ENCODE results near the gene FIS1.

FIS1 gene

GRCh38 chr7:101220295-101220694 lies 24.6 kb downstream of the FIS1 start (continued):
- TF ChIP-seq TSHZ2 (CRISPR knock-in tag; IDR thresholded peaks at IDR 0.05) (no peak), SNAI2 (CRISPR knock-in tag; IDR thresholded peaks at IDR 0.05) (no peak), ESRRG (CRISPR knock-in tag; IDR thresholded peaks at IDR 0.05) (no peak), ZC3H10 (CRISPR knock-in tag; IDR thresholded peaks at IDR 0.05) (no peak), ISL1 (CRISPR knock-in tag; IDR thresholded peaks at IDR 0.05) (no peak), ZNF70 (CRISPR knock-in tag; IDR thresholded peaks at IDR 0.05) (no peak)

- TF ChIP-seq RARB (CRISPR knock-in tag; IDR thresholded peaks at IDR 0.05): no peak
- no peak for TF ChIP-seq ZFP3 (CRISPR knock-in tag; IDR thresholded peaks at IDR 0.05)
- TF ChIP-seq GLIS3 (CRISPR knock-in tag; IDR thresholded peaks at IDR 0.05): no peak
- no peak for TF ChIP-seq CSDC2 (CRISPR knock-in tag; IDR thresholded peaks at IDR 0.05)
- TF ChIP-seq ZC3H10 (CRISPR knock-in tag; IDR thresholded peaks at IDR 0.05): no peak
- TF ChIP-seq ESRRG (CRISPR knock-in tag; IDR thresholded peaks at IDR 0.05): no peak
- TF ChIP-seq PPARA (CRISPR knock-in tag; IDR thresholded peaks at IDR 0.05; ENCODE audit: borderline replicate concordance): no peak
- TF ChIP-seq POU6F1 (CRISPR knock-in tag; IDR thresholded peaks at IDR 0.05; ENCODE audit: borderline replicate concordance, low read depth): no peak
- no peak for TF ChIP-seq ZNF70 (CRISPR knock-in tag; IDR thresholded peaks at IDR 0.05)
- TF ChIP-seq ARNTL (CRISPR knock-in tag; IDR thresholded peaks at IDR 0.05; ENCODE audit: borderline replicate concordance, low read depth): no peak
- TF ChIP-seq BACH2 (CRISPR knock-in tag; IDR thresholded peaks at IDR 0.05; ENCODE audit: borderline replicate concordance): no peak
- TF ChIP-seq TCF4 (CRISPR knock-in tag; IDR thresholded peaks at IDR 0.05; ENCODE audit: borderline replicate concordance): no peak
- ATAC-seq: peak; percentile 5
Observed at GRCh38 chr7:101218236-101219125, 26.4 kb downstream of the FIS1 start.

GRCh38 chr7:101217388-101218235 lies 27.3 kb downstream of the FIS1 start, which contains the start of the genes PLOD3 and ZNHIT1:
PLOD3 (minus strand) TSS chr7:101217581; CDS start chr7:101217274, 307 bp downstream.
ZNHIT1 (plus strand) TSS chr7:101218165; CDS start chr7:101218196, 31 bp downstream.
- TF ChIP-seq GLIS3 (CRISPR knock-in tag; IDR thresholded peaks at IDR 0.05) (0 out of 2 replicates have a peak, but pooled peaks have one; percentile 70), RARB (CRISPR knock-in tag; IDR thresholded peaks at IDR 0.05) (no peak), TCF4 (CRISPR knock-in tag; IDR thresholded peaks at IDR 0.05; ENCODE audit: borderline replicate concordance) (peak; percentile 33; the same call in 1 of the 2 replicates), CSDC2 (CRISPR knock-in tag; IDR thresholded peaks at IDR 0.05) (0 out of 2 replicates have a peak, but pooled peaks have one; percentile 53), ESRRG (CRISPR knock-in tag; IDR thresholded peaks at IDR 0.05) (no peak), TSHZ2 (CRISPR knock-in tag; IDR thresholded peaks at IDR 0.05) (peak; percentile 50; the same call in 1 of the 2 replicates), ZFP3 (CRISPR knock-in tag; IDR thresholded peaks at IDR 0.05) (peak; percentile 93), TOX (CRISPR knock-in tag; IDR thresholded peaks at IDR 0.05; ENCODE audit: borderline replicate concordance) (no peak)
- ATAC-seq: peak; percentile 91

GRCh38 chr7:101216860-101217387 lies 28.0 kb downstream of the FIS1 start:
- ATAC-seq: no peak
- no peak for TF ChIP-seq PPARA (CRISPR knock-in tag; IDR thresholded peaks at IDR 0.05; ENCODE audit: borderline replicate concordance)
- no peak for TF ChIP-seq POU6F1 (CRISPR knock-in tag; IDR thresholded peaks at IDR 0.05; ENCODE audit: borderline replicate concordance, low read depth)
- TF ChIP-seq ZNF70 (CRISPR knock-in tag; IDR thresholded peaks at IDR 0.05): no peak
- TF ChIP-seq CREB5 (CRISPR knock-in tag; IDR thresholded peaks at IDR 0.05; ENCODE audit: low read depth): no peak
- TF ChIP-seq ZFP30 (CRISPR knock-in tag; IDR thresholded peaks at IDR 0.05): no peak
- no peak for TF ChIP-seq ZNF565 (CRISPR knock-in tag; conservative IDR thresholded peaks at IDR 0.05; ENCODE audit: low read depth)
- TF ChIP-seq BACH2 (CRISPR knock-in tag; IDR thresholded peaks at IDR 0.05; ENCODE audit: borderline replicate concordance): no peak
